HG03025 (cell line): ENCODE measurements around the gene RMND1.
"Not testable (repeated sequence)": the region's sequence is repeated elsewhere in the genome, so short reads cannot be mapped to it uniquely, and the experiment has no call there.

Source experiments
- ATAC-seq: cut with Tn5 transposase; IDR thresholded peaks from one replicate; pipeline ENCODE4 v1.9.1; 2021; ENCODE audit warnings: mild to moderate bottlenecking, moderate library complexity; ENCODE audit not compliant: unreplicated experiment, low FRiP score

The RMND1 gene

GRCh38 chr6:151452750-151453427, 963 bp upstream of the RMND1 start:
- ATAC-seq: no peak

GRCh38 chr6:151451417-151451949, 443 bp downstream of the RMND1 start:
- no peak for ATAC-seq

- not testable (repeated sequence) for ATAC-seq
Observed at GRCh38 chr6:151450928-151451327, 998 bp downstream of the RMND1 start.

- ATAC-seq: no peak
Observed at GRCh38 chr6:151448623-151449022, 3.3 kb downstream of the RMND1 start.

GRCh38 chr6:151447237-151447636, 4.7 kb downstream of the RMND1 start:
- ATAC-seq: no peak

DNA sequence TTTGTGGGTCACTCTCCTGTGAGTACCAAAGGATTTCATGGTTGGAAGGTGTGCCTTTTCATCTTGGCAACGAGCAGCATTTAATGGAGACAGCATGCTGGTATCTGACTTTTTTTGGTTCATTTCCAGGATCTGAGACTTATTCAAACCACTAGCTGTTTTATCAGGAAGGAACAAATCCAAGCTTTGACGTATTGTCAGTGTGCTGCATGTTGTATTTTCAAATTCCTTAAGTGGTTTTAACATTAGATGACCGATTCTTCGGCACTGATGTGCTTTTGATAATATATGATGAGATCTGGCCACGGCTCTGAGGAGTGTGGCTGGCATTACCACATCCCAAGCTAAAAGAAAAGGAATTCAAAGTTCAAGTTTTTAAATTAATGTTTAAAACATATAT, 6.4 kb downstream of the RMND1 start:
- ATAC-seq: no peak

DNA sequence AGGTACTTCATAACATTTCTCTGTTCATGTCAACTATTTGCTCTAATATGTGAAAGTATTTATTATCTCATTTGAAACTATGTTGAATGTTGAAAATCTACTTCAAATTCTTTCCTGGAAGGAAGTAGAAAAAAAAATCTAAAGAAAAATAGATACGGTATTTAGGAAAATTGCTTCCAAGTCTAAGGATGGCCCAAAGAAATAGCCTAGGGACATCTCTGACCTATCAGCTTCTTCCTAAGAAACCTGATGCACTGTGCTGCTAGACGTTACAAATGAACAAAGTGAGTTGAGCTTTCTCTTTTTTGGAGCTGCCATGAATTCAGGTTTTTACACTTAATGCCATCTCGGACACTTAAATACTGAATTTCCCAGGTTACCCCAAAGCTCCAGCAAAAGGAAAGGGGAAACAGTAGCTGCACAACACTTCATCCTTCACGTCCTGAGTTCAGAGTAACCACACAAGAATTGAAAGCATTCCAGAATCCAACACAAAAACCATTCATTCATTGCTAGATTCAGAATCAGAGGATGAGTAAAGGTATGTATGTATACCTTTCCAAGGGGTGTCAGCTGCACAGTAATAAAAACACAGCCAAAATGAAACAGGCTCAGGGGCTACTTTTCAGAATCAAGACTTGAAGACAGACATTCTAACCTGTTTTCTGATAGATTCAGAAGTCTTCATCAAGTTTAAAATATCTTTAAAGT, 7.9 kb downstream of the RMND1 start:
- no peak for ATAC-seq

DNA sequence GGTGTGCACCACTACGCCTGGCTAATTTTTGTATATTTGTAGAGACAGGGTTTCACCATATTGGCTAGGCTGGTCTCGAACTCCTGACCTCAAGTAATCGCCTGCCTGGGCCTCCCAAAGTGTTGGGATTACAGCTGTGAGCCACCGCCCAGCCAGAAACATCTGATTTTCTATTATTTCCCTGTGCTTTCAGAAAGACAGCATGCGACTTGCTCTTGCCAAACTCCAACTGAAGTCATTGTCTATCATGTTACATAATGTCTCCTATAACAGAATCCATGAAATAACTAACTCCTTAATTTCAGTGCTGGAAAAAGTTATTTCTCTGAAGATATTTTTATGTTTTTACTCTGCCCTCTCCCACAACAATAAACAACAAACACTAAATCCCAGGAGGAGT, 8.5 kb downstream of the RMND1 start:
- no peak for ATAC-seq

DNA sequence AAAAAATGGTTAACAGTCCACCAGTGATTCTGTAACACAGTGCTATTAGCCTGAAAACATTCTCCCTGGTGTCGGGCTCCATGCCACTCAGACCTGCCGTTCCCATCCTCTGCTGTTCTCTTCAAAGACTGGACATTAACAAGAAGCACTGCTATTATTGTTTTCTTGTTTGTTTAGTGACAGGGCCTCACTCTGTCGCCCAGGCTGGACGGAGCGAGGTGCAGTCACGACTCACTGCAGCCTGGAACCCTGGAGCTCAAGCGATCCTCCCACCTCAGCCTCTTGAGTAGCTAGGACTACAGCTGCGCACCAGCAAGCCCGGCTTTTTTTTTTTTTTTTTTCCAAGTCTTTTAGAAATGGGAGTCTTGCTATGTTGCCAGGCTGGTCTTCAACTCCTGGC, 9.6 kb downstream of the RMND1 start:
- ATAC-seq: no peak

DNA sequence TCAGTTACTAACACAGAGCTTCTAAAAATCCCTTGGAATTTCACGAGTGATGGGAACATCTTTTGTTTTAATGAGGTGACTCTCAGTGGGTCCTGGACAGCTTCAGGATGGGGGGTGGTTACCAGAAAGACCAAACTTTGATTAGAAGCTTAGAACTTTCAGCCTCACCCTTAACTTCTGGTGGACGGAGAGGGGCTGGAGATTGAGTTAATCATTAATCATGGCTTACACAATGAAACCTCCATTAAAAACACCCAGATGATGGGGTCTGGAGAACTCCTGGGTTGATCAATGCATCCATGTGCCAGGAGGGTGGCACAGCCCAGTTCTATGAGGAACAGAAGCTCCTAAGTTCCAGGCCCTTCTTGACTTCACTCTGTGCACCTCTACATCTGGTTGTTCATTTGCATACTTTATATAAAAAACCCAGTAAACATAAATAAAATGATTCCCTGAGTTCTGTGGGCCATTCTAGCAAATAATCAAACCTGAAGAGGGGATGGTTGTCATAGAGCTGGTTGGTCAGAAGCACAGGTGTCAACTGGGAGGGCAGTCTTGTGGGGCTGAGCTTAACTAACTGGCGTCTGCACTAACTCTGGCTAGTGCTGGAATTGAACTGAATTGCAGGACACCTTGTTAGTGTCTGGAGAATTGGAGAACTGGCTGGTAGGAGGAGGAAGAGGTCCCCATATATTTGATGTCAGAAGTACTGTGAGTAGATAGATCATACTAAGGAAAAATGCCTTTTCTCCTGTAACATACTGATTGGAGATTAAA, 10.3 kb downstream of the RMND1 start:
- no peak for ATAC-seq

GRCh38 chr6:151440930-151441329, 11.0 kb downstream of the RMND1 start:
- ATAC-seq: no peak

- ATAC-seq: no peak
Observed at GRCh38 chr6:151440498-151440897, 11.4 kb downstream of the RMND1 start.

GRCh38 chr6:151437401-151437800, 14.5 kb downstream of the RMND1 start:
- no peak for ATAC-seq

DNA sequence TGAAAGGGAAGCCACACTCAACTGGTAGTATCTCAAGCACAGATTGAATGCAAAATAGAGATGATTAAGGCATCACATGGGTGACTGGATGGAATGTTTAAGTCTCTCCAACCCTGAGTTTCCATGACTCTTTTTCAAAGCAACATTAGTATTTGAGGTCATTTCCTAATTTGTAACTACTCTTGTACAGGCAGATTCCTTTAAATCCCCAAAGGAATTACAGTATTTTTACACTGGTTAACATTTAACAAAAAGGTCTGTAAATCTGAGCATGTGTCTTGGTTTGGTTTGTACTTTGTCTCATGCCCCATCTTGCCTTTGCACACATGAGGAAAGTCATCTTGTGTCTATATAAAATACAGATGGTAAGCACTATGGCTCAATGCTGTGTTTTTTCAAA, 15.1 kb downstream of the RMND1 start:
- ATAC-seq: no peak

- ATAC-seq: no peak
Observed at GRCh38 chr6:151436300-151436699, 15.6 kb downstream of the RMND1 start.

DNA sequence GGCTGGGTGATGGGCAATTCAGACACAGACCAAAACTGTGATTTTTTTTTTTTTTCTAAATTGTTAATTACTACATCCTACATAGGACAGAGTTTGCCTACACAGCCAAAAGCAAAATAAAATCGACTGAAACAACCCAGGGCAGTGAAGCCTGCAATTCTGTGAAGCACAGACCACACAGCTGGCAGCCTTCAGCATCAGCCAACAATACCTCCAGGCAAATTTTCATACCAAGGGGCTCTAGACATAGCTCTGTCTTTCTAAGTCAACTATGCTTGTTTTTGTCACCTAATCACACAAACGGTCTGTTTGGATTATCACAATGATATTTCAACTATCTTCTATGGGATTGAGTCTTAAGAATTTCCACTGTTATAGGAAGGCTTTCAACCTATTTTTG, 17.6 kb downstream of the RMND1 start:
- ATAC-seq: no peak

- ATAC-seq: no peak
Observed at GRCh38 chr6:151432651-151433050, 19.3 kb downstream of the RMND1 start.

GRCh38 chr6:151431337-151431736, 20.6 kb downstream of the RMND1 start:
- no peak for ATAC-seq

DNA sequence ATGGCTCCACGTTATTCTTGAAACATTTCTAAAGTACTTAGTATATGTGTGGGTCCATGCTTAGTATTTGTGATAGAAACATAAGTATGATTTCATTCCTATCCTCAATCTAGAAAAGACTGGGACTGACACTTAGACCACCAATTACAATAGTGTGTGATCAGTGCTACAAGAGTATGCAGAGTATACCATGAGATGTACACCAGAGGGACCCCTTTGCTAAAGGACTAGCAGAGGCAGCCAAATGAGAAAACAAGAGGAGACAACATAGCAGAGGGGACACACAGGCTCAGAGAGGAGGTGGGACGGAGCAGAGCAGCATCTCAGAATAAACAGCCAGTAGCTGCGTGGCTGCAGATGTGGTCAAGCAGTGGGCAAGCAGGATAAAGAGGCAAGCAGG, 21.0 kb downstream of the RMND1 start:
- ATAC-seq: no peak

DNA sequence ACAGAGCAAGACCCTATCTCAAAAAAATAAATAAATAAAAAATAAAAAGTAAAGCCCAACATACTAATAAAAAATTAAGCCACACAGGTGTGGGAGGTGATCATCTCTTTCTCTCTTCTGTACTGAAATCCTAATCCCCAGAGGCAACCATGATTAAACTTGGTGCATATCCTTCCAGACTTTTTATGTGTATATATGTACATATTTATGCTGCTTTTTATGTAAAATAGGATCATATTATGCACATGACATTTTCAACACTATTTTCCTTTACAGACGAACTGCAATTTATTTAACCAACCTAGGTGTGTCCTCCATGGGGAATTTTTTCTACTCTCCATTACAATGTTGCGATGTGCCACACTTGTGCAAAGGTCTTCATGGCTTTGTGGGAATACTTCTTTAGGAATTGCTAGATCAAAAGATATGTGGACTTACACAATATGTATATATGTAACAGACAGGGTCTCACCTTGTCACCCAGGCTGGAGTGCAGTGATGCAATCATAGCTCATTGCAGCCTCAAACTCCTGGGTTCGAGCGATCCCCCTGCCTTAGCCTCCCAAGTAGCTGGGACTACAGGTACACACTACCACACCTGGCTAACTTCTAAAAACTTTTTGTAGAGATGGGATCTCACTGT, 23.7 kb downstream of the RMND1 start:
- no peak for ATAC-seq

- ATAC-seq: no peak
Observed at GRCh38 chr6:151425561-151425960, 26.4 kb downstream of the RMND1 start.
